Measurements from ENCODE around the gene FUT3. TPM values are rescaled to one million over a fixed set of nuclear protein-coding genes. Genes with fewer than 3 reads are reported as not detected.

The FUT3 gene
- total and polyA plus RNA-seq, 9 of the 15 experiments (the other 6 are each of a cell fraction or from before 2014, with no cell fraction given) = 0.09 TPM; not detected in 8

- 0 out of 6 replicates have a peak, but pooled peaks of 1 of the 3 experiments have one; percentile 11 for TF ChIP-seq CTCF (IDR thresholded peaks at IDR 0.05 in 2 of 3, conservative IDR thresholded peaks at IDR 0.05 in 1 of 3; ENCODE audit: insufficient read depth in 2 of 3, low read depth in 1 of 3, low read length in 3 of 3)
- no peak for TF ChIP-seq ARID3B (CRISPR knock-in tag; IDR thresholded peaks at IDR 0.05; ENCODE audit: borderline replicate concordance)
- TF ChIP-seq RBM34 (IDR thresholded peaks at IDR 0.05; ENCODE audit: borderline replicate concordance, insufficient read depth, low read length) = no peak
- no peak for TF ChIP-seq YY1 (IDR thresholded peaks at IDR 0.05; ENCODE audit: borderline replicate concordance in 1 of 3, control insufficient read depth in 1 of 3, extremely low read depth in 1 of 3, insufficient read depth in 3 of 3, insufficient read length in 1 of 3, insufficient replicate concordance in 2 of 3, low read depth in 1 of 3, low read length in 2 of 3)
- no peak for TF ChIP-seq NFRKB (IDR thresholded peaks at IDR 0.05; ENCODE audit: low read depth)
- no peak for TF ChIP-seq KHSRP (IDR thresholded peaks at IDR 0.05)
- no peak for TF ChIP-seq CHD2 (IDR thresholded peaks at IDR 0.05; ENCODE audit: low read depth, low read length)
- TF ChIP-seq RFX1 (IDR thresholded peaks at IDR 0.05) = no peak
These were observed 13.7 kb upstream of the FUT3 start (continued) for GRCh38 chr19:5864725-5865486.

Data from K562 (cell line).